ENCODE data around the gene LRIF1. TPM values are rescaled to one million over a fixed set of nuclear protein-coding genes. Genes with fewer than 3 reads are reported as not detected.

The LRIF1 gene
- total RNA-seq, 2 donors from 2014 or later: 13.7 to 20.1 TPM

DNA sequence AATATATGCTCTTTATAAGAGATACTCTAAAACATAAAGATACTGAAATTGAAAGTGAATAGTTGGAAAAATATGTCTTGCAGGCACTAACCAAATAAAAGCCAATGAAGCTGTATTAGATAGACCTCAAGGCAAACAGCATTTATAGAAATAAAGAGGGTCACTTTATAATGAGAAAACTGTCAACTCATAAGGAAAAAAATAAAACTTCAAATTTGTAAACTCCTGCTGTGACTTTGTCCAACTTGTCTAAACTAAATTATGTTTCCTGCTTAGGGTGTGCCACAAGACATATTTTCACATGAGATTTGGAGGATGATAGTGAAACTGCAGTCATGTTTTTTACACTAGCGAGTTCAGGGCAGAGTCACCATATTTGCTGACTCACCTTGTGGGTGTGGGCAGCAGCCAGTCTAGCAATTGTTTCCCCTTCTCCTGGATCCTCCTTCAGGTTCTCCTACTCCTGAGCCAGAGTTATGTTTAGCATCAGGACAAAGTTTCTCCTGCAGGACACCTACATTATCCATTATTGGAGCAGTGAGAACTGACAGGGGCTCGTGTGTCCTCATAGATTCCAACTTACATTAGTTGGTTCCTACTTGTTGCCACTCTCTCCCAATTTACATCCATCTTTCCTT lies 46.9 kb downstream of the LRIF1 start:
- Histone ChIP-seq H3K27ac (ENCODE audit: low read depth, low read length) (no peak overlapping the region), H3K9me3 (ENCODE audit: control insufficient read depth, low read length) (peaks cover 8% of the 10 kb centered on the region), H3K27me3 (ENCODE audit: control insufficient read depth, insufficient read depth, low read length, poor library complexity, severe bottlenecking) (no peaks in the 10 kb centered on the region), H3K36me3 (ENCODE audit: control insufficient read depth, insufficient read depth, low read length) (no peaks in the 10 kb centered on the region), H3K4me1 (ENCODE audit: control insufficient read depth, insufficient read depth, low read length) (no peaks in the 10 kb centered on the region), H3K4me3 (ENCODE audit: low read length) (no peak overlapping the region), H3K9ac (ENCODE audit: extremely low read depth, low read length, poor library complexity, severe bottlenecking) (no peak overlapping the region)
- Mint-ChIP-seq H3K27me3 (ENCODE audit: insufficient read depth) (peaks cover under 1% of the 10 kb centered on the region), H3K9me3 (peaks cover 2% of the 10 kb centered on the region), H3K27ac (peak overlapping the region; percentile 19), H3K4me1 (peaks cover 10% of the 10 kb centered on the region), H3K4me3 (no peak overlapping the region), H3K36me3 (ENCODE audit: low read depth) (no peaks in the 10 kb centered on the region)
- 86 to 89% methylated on average over 2 of the region's 2 CpGs for WGBS, 2 experiments (ENCODE audit: insufficient coverage in 1 of 2, insufficient read length in 1 of 2)
- no peak for DNase-seq
- TF ChIP-seq CTCF (conservative IDR thresholded peaks at IDR 0.05): no peak

DNA sequence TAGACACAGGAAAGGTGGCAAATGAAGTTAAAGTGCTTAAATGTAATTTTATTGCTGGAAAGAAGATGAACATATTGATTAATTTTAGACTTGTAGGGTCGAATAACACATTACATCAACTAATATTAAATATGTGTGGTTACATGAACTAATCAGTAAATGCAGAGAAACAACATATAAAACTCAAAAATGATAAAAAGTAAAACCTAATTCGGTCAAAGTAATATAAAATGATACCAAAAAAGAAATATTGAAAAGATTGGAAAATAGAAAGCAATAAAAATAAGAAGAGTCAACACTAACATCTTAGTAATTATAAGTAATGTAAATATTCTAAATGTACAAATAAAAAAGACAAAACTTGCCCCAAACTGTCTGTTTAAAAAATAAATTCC lies 47.5 kb downstream of the LRIF1 start:
- no peak overlapping the region for H3K27ac Mint-ChIP-seq
- Histone ChIP-seq H3K4me3 (ENCODE audit: low read length) (no peak overlapping the region), H3K36me3 (ENCODE audit: control insufficient read depth, insufficient read depth, low read length) (no peaks in the 10 kb centered on the region), H3K27ac (ENCODE audit: low read depth, low read length) (no peak overlapping the region), H3K9ac (ENCODE audit: extremely low read depth, low read length, poor library complexity, severe bottlenecking) (no peak overlapping the region), H3K27me3 (ENCODE audit: control insufficient read depth, insufficient read depth, low read length, poor library complexity, severe bottlenecking) (no peaks in the 10 kb centered on the region), H3K9me3 (ENCODE audit: control insufficient read depth, low read length) (peaks cover 8% of the 10 kb centered on the region), H3K4me1 (ENCODE audit: control insufficient read depth, insufficient read depth, low read length) (no peaks in the 10 kb centered on the region)
- WGBS, 2 experiments (ENCODE audit: insufficient coverage in 1 of 2, insufficient read length in 1 of 2): no CpG with 5 or more reads among the region's 2 CpGs
- TF ChIP-seq CTCF (conservative IDR thresholded peaks at IDR 0.05): no peak
- DNase-seq: no peak
- H3K36me3 Mint-ChIP-seq (ENCODE audit: low read depth): no peaks in the 10 kb centered on the region
- H3K4me1 Mint-ChIP-seq: peaks cover 10% of the 10 kb centered on the region
- no peak overlapping the region for H3K4me3 Mint-ChIP-seq
- H3K9me3 Mint-ChIP-seq: peaks cover 2% of the 10 kb centered on the region
- peaks cover 3% of the 10 kb centered on the region for H3K27me3 Mint-ChIP-seq (ENCODE audit: insufficient read depth)

GRCh38 chr1:110915804-110916203 lies 47.9 kb downstream of the LRIF1 start:
- Mint-ChIP-seq H3K36me3 (ENCODE audit: low read depth) (no peaks in the 10 kb centered on the region), H3K27ac (no peak overlapping the region), H3K9me3 (peaks cover 2% of the 10 kb centered on the region), H3K4me3 (no peak overlapping the region), H3K27me3 (ENCODE audit: insufficient read depth) (peaks cover 3% of the 10 kb centered on the region), H3K4me1 (peaks cover 10% of the 10 kb centered on the region)
- no peak for TF ChIP-seq CTCF (conservative IDR thresholded peaks at IDR 0.05)
- H3K36me3 ChIP-seq (ENCODE audit: control insufficient read depth, insufficient read depth, low read length): no peaks in the 10 kb centered on the region
- H3K9ac ChIP-seq (ENCODE audit: extremely low read depth, low read length, poor library complexity, severe bottlenecking): no peak overlapping the region
- no peak overlapping the region for H3K27ac ChIP-seq (ENCODE audit: low read depth, low read length)
- no peak overlapping the region for H3K4me3 ChIP-seq (ENCODE audit: low read length)
- no peaks in the 10 kb centered on the region for H3K4me1 ChIP-seq (ENCODE audit: control insufficient read depth, insufficient read depth, low read length)
- H3K9me3 ChIP-seq (ENCODE audit: control insufficient read depth, low read length): peaks cover 8% of the 10 kb centered on the region
- H3K27me3 ChIP-seq (ENCODE audit: control insufficient read depth, insufficient read depth, low read length, poor library complexity, severe bottlenecking): no peaks in the 10 kb centered on the region
- 91% methylated on average over 2 of the region's 2 CpGs; no CpG with 5 or more reads in 1 of the 2 experiments for WGBS, 2 experiments (ENCODE audit: insufficient coverage in 1 of 2, insufficient read length in 1 of 2)
- DNase-seq: no peak
